NOMO-1 (cell line): ENCODE results near the gene MBD3L2.
"Not testable (repeated sequence)": the region's sequence is repeated elsewhere in the genome, so short reads cannot be mapped to it uniquely, and the experiment has no call there.

Experiments used
- DNase-seq, 2 experiments: peaks; one replicate each; lab custom pipeline; 2025; ENCODE audit not compliant: unreplicated experiment in 2 of 2; lab: John Stamatoyannopoulos, UW

Gene MBD3L2

DNA sequence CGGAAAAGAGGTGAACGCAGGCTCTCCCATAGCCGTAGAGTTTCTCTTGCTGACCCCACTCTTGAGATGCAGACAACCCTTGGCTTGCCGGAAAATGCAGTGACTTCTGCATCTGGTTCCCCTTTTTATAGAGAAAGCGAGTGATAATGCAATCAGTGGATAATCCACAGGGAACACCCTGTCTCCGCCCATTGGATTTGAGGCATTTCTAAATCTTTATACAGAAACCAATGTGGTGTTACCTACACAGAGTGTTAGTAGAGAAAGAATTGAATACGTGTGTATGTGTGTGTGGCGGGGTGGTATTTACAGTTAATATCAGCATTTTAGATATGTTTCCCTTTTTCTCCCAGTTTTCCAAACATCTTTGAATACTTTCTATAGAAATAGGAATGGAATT lies 9.5 kb downstream of the MBD3L2 start, which contains the start of gene MBD3L3:
Gene MBD3L3, minus strand, starts transcription at position 101 of the 400 bp plus-strand sequence. Its CDS starts 71 bp downstream, at position 30.
- not testable (repeated sequence) for DNase-seq

DNA sequence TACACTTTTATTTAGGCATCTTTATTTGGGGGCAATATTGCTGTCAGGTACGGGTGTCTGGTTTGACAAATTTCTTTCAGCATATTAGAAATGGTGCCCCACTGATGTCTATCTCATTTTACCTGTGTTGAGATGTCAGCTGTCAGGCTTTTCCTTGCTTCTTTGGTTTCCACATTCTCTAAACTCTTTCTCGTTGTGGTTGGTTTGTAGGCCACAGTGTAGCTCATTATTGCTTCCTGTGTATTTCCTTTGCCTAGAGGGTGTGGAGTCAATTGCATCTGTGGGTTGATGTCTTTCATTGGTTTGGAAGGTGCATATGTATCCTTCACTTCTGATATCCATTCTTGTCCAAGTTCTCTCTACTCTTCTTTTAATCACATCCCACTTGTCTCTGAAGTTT lies 10.9 kb downstream of the MBD3L2 start:
- not testable (repeated sequence) for DNase-seq

DNA sequence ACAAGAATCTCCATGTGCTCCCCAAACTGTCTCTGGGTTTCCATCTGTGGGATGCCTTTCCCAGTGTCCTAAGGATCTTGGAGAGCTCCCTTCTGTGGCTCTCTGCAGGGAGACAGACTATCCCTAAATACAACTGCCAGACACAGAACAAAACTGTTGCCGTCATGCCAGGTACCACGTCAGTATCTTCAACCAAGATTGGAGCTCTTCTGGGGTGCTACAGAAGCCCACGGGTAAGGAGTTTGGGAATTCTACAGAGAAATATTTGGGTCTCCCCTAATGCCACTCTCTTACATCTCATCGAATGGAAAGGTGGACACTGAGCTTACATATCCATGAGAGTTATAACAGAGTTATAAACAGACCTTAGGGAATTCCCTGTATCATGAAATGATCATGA lies 14.2 kb downstream of the MBD3L2 start:
- DNase-seq, result no peak

DNA sequence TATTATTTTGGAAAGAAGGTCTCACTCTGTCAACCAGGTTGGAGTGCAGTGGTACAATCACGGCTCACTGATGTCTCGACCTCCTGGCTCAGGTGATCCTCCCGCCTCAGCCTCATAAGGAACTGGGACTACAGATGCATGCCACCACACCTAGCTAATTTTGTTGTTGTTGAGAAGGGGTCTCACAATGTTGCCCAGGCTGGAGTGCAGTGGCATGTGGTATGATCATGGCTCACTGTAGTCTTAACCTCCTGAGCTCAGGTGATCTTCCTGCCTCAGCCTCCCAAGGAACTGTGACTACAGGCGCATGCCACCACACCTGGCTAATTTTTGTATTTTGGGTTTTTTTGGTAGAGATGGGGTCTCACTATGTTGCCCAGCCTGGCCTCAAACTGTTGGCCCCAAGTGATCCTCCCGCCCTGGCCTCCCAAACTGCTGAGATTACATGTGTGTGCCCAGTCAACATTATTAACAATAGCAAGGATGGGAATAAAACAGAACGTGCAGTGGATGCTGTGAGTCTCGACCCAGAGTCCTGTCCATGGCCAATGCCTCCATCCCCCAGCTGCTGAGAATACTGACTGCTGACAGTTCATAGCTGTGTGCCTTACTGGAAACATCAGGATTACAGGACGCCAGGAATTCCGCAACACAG lies 14.8 kb downstream of the MBD3L2 start:
- no peak for DNase-seq

DNA sequence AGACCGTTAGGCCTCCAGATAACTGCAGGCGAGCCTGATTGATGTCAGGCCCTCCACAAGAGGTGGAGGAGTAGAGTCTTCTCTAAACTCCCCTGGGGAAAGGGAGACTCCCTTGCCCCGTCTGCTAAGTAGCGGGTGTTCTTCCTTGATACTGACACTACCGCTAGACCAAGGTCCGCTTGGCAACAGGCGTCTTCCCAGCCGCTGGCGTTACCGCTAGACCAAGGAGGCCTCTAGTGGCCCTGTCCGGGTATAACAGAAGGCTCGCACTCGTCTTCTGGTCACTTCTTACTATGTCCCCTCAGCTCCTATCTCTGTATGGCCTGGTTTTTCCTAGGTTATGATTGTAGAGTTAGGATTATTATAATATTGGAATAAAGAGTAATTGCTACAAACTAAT lies 18.0 kb downstream of the MBD3L2 start:
- not testable (repeated sequence) for DNase-seq

DNA sequence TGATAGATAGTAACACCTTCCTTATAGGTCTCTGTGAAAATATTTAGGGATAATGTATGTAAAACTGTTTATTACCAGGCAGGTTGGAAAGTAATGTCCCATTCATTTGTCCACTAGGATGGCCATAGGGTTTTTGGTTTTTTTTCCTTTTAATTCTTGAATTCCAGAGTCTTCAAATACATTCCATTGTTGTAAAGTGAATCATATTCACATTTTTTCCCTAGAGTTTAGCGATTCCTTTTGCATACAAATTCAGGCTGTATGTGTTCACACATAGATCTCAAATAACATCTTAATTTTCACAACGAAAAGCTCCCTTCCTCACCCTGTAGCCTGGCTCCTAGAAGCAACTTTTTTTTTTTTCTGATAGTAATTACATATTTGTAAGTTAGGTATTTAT lies 18.6 kb downstream of the MBD3L2 start:
- DNase-seq, result no peak

DNA sequence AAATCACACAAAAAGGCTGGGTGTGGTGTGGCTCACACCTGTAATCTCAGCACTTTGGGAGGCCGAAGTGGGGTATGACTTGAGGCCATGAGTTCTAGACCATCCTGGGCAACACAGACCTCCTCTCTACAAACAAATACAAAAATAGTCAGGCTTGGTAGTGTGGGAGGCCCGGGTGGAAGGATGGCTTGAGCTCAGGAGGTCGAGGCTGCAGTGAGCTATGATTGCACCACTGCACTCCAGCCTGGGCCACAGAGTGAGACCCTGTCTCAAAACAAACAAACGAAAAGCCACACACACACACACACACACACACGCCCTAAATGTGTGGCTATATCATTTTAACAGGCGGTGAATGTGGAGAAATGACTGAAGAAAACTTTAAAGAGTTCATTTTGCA lies 19.5 kb downstream of the MBD3L2 start:
- no peak for DNase-seq

DNA sequence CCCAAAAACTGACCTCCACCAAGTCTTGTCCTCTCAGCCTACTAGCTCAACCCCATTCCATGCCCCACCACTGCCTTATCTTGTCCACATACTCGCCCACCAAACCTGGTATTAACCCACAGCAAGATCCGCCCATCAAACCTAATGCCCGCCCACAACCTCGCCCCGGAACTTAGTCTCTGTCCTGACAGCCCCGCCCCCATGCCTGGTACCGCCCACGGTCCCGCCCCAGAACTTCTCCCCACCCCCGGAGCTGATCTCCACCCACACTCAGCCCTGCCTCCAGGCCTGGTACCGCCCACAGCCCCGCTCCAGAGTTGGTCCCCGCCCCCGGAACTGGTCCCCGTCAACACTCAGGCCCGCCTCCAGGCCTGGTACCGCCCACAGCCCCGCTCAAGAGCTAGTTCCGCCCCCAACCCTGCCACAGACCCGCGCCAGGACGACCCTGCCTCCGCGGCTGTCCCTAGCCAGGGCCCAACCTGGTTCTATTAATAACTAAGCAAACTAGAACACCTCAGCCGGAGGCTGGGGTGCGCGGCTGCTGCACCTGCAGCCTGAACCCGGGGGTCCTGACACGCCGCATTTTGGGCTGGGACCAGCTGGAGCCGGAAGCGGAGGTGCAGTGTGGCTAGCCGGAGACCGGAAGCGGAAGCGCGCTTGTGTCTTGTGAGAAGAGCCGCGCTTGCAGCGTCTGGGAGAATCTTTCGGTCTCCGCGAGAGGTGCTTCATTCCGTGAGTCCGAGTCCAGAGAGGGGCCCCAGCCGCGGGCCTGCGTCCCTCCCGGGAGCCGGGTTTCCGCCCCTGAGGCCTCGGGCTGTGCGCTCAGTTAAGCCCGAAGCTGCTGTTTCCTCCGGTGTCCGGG lies 20.2 kb downstream of the MBD3L2 start, which contains the start of gene ZNF557:
Gene ZNF557, plus strand, starts transcription at position 662 of the 862 bp plus-strand sequence. CDS start 5,372 bp downstream, outside the sequence.
- DNase-seq, result peak; percentile 94 to 95

DNA sequence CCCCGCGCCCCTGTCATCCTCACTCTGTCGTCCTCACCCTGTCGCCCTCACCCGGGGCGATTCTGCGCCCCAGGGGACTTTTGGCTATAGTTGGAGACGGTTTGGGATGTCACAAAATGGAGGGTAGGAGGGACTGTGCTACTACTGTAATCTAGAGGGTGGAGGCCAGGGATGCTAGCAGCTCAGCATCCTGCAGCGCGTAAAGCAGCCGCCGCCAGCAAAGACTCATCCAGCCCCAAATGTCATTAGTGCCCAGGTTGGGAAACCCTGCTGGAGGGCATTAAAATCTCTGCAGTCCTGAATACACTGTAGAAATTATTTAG lies 20.7 kb downstream of the MBD3L2 start:
- no peak for DNase-seq

DNA sequence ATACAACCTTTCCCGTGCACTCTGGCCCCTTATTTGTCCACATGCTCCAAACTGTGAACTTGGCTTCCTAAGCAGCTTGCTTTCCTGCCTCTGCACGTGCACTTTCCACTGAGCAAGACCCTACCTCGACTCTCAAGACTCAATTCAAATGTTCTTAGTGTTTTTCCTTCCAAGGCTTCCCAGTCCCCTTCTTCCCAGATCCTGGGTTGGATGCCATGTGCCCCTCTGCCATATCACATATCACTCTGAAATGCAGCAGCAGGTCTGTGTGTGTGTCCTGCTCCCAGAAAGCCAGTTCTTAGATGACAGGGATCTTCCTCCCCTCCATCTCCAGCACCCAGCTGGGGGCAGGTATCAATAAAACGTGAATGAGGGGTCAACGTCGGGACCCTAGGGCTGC lies 23.4 kb downstream of the MBD3L2 start:
- no peak for DNase-seq

DNA sequence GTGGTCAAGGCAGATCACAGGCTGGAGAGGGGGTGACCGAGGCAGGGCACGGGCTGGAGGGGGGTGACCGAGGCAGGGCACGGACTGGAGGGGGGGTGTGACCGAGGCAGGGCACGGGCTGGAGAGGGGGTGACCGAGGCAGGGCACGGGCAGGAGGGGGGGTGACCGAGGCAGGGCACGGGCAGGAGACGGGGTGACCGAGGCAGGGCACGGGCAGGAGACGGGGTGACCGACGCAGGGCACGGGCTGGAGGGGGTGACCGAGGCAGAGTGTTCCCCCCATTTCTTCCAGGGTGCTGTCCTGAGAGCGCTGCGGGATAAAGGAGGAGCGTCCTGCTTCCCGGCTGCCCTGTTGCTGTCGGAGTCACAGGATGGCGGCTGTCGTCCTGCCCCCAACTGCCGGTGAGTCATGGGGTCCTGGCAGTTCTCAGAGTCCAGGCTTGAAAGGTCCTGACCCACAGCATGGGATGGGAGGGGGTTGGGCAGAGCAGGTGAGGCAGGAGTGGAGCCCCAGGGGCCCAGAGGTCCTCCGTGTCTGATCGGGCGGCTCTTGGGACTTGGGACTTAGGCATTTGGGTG lies 25.7 kb downstream of the MBD3L2 start:
- DNase-seq, result no peak

DNA sequence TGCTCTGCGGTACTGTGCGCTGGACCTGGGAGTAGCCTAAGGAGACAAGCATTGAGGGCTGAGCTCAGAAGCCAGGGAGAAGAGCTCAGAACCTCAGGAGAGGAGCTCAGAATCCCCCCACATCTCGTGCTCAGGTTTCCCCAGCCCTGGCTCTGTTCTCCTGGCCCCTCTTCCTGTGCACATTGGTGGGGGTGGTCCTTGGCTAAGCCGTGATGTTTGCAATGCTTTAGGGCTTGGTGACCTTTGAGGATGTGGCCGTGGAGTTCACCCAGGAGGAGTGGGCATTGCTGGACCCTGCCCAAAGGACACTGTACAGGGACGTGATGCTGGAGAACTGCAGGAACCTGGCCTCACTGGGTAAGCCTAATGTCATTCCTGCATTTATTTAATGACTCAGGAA lies 27.0 kb downstream of the MBD3L2 start:
- DNase-seq, result no peak

DNA sequence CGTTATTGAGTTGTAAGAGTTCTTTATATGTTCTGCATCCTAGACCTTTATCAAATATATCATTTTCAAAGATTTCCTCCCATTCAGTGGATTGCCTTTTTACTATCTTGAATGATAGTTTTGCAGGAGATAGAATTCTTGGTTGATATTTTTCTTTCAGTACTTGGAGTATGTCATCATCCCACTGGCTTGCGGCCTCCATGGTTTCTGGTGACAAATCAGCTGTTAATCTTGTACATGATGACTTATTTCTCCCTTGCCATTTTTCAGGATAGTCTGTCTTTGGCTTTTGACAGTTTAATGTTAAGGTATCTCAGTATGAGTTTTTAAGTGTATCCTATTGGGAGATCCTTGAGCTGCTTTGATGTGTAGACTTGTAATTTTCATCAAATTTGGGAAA lies 28.9 kb downstream of the MBD3L2 start:
- no peak for DNase-seq

DNA sequence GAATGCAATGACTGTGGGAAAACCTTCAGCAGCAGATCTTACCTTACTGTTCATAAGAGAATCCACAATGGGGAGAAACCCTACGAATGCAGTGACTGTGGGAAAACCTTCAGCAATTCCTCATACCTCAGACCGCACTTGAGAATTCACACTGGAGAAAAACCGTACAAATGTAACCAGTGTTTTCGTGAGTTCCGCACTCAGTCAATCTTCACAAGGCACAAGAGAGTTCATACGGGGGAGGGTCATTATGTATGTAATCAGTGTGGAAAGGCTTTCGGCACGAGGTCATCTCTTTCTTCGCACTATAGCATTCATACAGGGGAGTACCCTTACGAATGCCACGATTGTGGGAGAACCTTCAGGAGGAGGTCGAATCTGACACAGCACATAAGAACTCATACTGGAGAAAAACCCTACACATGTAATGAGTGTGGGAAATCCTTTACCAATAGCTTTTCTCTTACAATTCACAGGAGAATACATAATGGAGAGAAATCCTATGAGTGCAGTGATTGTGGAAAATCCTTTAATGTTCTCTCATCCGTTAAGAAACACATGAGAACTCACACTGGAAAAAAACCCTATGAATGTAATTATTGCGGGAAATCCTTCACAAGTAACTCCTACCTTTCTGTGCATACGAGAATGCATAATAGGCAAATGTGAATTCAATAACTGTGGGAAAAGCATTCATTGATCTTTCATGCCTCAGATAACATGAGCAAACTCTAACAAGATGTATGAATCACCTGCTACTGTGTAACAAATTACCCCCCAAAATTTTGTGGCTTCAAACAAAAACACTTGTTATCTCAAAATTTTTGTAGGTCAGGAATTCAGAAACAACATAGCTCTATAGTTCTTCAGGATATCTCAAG lies 34.2 kb downstream of the MBD3L2 start:
- DNase-seq, result no peak

DNA sequence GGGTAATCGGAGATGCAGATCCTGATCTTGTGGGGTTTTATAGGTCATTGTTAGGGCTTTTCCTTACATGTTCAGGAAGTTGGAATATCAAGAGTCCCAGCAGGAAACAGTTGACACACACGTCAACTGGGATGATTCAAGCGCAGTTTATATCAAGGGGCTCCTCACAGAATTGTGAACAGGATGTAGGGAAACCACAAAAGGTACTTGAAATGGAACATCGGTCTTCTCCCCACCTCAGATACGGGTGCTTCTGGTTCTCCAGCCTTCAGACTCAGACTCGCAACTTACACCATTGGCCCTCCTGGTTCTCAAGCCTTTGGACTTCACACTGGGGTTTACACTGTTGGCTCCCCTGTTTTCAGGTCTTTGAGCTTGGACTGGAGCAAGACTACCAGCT lies 39.9 kb downstream of the MBD3L2 start:
- no peak for DNase-seq

DNA sequence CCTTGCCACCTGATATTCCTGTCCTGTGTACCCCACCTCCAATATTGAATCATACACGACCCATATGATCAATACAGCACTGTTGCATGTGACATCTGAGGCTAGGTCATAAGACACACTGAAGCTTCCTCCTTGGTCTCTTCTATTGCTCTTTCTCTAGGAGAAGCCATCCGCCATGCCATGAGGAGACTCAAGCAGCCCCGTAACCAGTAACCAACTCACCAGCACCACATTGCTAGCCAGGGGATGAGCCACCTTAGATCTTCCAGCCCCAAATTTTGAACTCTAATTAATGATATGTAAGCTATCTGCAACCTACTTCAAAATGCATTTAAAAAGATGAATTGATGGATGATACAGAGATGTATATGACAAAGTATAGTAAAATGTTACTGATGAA lies 49.0 kb downstream of the MBD3L2 start:
- no peak for DNase-seq

DNA sequence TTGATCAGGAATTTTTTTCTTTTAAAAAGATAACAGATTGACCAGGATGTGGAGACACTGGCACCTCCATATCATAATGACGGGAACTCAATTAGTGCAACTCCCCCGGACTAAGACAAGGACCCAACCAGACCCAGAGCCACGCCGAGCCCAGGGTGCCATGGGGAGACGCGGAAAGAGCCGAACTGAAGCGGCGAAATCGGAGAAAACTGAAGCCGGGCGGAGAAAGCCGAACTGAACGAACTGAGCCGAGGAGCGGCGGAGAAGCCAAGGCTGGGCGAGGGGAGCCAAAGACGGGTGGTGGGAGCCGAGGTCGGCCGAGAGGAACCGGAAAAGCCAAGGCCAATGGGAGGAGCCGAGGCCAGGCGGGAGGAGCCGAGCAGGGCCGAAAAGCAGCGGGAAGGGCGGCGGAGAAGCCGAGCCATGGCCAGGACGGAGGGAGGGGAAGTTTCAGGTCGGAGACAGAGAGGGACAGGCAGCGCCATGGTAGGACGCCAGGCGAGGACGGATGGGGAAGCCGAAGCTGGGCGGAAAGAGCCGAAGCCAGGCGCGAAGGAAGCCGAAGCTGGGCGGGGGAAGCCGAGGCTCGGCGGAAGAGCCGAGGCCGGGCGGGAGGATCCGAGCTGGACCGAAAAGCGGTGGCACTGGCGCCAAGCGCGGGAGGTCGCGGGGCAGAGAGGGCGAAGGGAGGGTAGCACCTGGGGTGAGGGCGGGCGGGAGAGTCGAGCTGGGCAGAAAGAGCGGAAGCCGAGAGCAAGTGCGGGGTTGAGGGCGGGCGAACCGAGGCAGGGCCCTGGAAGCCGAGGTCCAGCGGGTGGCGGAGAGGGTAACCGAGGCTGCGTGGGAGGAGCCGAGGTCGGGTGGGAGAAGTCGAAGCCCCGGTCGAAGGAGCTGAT lies 49.8 kb downstream of the MBD3L2 start:
- peak; percentile 91 to 97 for DNase-seq

DNA sequence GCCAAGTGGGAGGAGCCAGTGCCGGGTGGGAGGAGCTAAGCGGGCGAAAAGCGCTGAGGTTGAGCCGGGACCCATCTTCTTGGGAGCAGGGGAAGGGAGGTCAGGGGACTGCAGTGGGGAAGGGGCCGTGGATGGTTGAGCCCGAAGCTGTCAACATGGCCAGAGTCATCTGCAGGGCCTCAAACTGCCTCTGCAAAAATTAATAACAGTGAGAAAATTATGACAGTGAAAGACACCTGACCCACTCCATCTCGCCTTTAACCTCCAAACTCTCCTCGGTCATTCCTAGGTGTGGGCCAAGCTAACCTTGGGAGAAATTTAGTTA lies 50.4 kb downstream of the MBD3L2 start:
- DNase-seq, result no peak
